DND-41 (cell line): ENCODE data around the gene HIVEP1.

ENCODE experiments used
- EZH2 ChIP-seq: IDR thresholded peaks from 3 replicates; pipeline ENCODE4 v1.6.1; 2012; ENCODE audit warnings: borderline replicate concordance, low read depth, mild to moderate bottlenecking, moderate library complexity, low read length, inconsistent platforms; ENCODE audit not compliant: severe bottlenecking
- TF ChIP-seq, protein P1 (sequence below): IDR thresholded peaks from 2 replicates; pipeline ENCODE4 v1.5.1; 2012; ENCODE audit warnings: borderline replicate concordance, low read length, moderate library complexity, mild to moderate bottlenecking; ENCODE audit not compliant: poor library complexity, severe bottlenecking; ENCODE audit errors: extremely low read depth

- TF ChIP-seq, protein P1, sequence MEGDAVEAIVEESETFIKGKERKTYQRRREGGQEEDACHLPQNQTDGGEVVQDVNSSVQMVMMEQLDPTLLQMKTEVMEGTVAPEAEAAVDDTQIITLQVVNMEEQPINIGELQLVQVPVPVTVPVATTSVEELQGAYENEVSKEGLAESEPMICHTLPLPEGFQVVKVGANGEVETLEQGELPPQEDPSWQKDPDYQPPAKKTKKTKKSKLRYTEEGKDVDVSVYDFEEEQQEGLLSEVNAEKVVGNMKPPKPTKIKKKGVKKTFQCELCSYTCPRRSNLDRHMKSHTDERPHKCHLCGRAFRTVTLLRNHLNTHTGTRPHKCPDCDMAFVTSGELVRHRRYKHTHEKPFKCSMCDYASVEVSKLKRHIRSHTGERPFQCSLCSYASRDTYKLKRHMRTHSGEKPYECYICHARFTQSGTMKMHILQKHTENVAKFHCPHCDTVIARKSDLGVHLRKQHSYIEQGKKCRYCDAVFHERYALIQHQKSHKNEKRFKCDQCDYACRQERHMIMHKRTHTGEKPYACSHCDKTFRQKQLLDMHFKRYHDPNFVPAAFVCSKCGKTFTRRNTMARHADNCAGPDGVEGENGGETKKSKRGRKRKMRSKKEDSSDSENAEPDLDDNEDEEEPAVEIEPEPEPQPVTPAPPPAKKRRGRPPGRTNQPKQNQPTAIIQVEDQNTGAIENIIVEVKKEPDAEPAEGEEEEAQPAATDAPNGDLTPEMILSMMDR, result no peak
- TF ChIP-seq EZH2, result no peak
Observed at GRCh38 chr6:12162213-12162612, 150.1 kb downstream of the HIVEP1 start.
